Kidney glomerular epithelial cell (primary cell): Measurements from ENCODE around the gene YIF1A.

Experiments
- DNase-seq: peaks from one replicate; lab custom pipeline; 2025; lab: John Stamatoyannopoulos, UW

YIF1A gene

GRCh38 chr11:66243782-66244535, 45.0 kb downstream of the YIF1A start:
- no peak for DNase-seq

DNA sequence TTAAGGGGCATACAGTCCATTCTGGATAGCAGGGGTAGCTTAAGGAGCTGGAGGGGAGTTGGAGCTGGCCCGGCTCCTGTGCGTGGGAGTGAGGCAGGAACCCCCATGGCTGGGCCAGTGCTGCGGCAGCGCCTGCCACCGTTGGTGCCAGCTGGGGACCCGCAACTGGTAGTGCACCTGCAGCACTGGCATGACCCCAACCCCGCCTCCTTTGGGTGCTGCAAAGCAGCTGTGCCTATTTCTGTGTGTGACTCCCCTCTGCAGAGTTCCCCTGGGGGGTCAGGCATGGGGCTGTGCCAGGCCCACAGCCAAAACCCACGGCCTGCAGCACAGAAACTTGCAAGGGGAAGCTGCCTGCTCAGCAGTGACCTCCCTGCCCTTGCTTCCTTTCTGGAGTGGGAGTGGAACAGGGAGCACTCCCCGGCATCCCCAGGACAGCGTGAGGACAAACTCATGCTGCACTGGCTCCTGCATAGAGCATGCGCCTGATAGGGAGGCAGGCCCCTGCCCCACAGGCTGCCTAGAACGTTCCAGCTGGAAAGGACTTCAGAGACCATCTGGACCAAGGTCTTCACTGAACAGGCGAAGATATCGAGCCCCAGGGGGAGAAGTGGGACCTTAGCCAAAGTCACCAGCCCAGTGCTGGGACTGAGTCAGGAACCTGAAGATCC, 46.7 kb downstream of the YIF1A start:
- DNase-seq, result no peak

DNA sequence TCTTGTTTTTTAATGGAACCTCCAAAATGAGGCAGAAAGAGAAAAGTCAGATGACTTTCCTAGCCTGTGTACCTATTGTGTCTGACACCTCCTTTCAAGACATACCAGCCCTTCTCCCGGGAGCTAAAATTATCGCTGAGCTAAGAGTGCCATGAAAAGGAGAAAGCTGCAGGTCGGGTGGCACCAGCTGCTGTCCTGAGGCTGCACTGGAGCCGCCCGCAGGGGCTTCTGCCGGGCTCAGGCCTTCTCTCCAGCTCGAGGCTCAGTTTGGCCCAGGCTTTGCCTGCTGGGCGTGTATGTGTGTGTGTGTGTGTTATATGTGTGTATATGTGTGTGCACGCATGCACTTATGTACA, 48.2 kb downstream of the YIF1A start:
- no peak for DNase-seq

- no peak for DNase-seq
Observed at GRCh38 chr11:66239998-66240780, 48.8 kb downstream of the YIF1A start.

- no peak for DNase-seq
Observed at GRCh38 chr11:66239511-66239910, 49.4 kb downstream of the YIF1A start.

DNA sequence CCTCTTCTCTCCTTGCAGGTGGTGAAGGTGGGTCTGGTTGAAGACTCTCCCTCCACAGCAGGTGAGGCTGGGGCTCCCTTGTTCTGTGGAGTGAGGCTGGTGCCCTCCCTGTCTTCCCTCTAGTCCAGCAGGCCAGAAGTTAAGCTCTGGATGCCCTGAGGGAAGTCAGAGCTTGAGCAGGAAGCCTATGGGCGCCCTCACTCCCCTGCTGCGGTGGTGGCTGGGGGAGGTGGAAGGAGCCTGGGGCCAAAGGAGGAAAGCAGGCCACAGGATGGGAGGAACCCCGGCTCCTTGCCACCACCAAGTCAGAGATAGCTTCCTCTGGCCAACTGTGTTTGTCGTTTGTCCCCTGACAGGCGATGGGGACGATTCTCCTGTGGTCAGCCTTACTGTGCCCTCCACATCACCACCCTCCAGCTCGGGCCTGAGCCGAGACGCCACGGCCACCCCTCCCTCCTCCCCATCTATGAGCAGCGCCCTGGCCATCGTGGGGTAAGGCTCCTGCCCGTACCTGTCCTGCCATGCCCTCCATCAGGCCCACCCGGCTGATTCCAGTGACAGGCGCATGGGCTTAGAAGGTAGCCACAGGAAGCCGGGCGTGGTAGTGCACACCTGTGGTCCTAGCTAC, 50.0 kb downstream of the YIF1A start:
- DNase-seq, result no peak

DNA sequence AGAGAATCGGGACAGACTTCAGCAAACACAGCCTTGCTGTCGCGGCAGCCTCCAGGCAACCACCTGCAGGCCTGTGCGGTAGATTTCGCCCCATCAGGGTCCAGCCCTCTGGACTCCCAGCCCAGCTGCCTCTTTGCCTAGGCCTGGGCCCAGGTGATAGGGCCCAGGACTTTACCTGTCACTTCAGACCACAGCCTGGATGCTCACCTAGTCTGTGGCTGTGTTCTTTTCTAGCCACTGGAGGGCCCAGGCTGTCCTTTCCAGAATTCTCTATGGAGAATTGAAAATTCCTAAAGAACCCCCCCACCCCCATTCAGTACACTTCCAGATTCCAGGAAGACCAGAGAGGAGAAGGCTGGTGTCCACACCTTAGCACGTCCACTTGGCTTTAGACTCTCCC, 51.1 kb downstream of the YIF1A start:
- DNase-seq, result no peak

DNA sequence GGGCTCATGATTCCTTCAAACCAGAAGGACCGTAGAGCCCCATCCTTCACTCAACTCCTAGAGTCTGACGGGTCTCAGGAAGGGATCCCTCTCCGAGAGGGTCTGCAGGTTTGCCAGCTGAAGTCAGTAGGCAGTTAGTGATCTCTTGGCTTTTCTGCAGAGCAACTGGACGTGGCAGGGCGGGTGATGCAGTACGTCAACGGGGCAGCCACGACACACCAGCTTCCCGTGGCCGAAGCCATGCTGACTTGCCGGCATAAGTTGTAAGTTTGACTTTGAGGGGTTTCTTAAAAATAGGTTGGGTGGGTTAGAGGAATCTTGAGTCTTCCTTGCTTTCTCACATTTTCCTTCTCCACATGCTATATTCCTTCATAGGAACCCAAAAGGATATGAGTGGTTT, 53.8 kb downstream of the YIF1A start:
- no peak for DNase-seq
